Embryonic facial prominence (tissue), 1 donor: Measurements from ENCODE around the gene RRAD.

Experiments used
- DNase-seq: peaks from one replicate; pipeline ENCODE4 v3.0.0-alpha.2; 2016; ENCODE audit errors: extremely low spot score

RRAD gene

DNA sequence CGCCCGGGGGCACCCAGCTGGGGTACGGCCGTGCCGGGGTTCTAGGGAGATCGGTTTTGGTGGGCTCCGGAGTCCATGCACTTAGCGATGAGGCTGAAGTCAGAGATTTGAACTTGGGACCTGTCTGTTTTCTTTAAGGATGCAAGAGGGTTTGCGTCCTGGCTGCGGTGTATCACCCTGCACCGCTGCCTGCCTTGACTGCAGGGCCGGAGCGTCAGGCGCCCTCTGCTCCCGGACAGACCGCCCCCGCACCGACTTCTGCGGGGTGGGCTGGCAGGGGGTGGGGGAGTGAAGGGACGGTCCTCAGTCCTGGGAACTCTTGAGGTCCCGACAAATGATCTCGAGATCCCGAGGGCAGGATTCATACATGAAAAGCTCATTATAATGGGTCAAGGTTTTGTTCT lies 44.3 kb downstream of the RRAD start:
- DNase-seq, result no peak

DNA sequence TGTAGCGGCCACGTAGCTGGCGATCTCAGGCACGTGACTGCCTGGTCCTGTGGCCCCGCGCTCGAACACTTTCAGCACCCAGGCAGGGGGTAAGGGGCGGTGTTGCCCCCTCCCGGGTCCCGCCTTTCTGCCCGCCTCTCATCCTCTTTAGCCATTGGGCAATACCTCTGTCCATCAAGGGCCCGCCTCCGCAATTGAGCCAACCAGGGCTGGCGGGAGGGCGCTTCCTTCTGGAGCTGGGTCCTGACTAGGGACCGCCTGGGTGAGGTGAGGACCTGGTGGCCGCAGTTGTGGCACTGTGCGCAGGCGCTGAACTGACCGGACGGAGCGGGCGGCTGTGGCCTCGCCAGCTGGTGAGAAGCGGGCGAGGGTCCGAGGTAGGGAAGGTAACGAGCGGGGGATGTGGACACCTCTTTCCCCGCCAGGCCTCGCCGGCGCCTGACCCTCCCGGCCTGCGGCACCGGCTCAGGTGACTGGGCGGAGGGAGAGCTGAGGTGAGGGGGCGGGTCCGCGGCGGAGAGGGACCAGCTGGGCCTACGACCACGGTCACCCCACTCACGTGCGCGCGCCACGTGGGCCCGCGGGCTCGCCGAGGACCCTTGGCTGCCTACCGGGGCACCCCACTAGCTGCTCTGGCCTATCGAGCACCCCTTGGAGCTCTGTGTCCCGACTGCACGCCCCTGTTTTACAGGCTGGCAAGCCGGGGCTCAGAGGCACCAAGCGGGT lies 44.9 kb downstream of the RRAD start, which contains the start of gene PDP2:
Gene PDP2 (plus strand): TSS at position 228 of the 726 bp plus-strand sequence. CDS start 3,770 bp downstream, outside the sequence.
- peak; percentile 83 for DNase-seq

DNA sequence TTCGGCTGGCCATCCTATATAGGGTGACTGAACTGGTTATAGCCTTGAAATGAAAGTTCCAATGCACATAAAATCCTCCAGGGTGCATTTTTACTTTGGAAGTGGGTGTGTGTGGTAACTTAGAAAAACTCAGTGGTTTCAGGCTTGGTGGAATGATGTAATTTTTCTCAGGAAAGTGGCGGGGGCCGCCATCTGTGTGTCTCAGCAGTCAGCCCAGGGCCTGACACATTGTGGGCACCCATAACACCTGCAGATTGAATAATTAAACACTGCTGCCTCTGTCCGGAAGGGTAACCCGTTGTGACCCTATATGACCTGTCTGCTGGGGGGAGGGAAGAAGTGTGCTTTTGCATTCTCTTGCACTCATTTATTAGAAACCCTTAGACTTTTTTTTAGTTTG lies 47.3 kb downstream of the RRAD start:
- no peak for DNase-seq

DNA sequence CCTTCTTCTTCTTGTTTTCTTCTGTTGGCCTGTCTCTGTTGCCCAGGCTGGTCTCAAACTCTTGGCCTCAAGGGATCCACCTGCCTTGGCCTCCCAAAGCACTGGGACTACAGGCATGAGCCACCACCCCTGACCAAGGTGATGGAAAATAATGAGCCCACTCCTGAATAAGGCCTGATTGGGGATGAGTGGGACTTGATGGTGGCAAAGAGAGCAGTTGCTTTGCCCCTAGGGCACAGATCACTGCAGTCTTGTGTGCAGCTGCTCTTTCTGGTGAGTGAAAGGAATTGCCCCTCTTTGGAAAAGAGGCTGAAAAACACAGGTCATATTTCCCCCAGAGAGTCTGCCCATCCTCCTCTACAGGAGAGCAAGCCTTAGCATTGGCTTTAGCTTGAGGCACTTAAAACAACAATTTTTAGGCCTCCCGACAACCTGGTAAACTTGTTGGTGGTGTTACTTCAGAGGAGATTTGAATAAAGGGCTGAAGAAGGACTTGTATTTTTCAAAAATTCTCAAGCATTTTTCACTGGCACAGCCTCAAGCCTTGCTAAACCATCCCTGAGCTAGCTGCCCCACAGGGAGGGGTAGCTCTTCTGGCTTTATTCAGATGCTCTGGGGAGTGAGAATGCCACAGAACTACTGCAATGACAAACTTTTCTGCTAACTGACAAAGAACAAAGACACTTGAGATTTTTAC lies 51.1 kb downstream of the RRAD start:
- no peak for DNase-seq

DNA sequence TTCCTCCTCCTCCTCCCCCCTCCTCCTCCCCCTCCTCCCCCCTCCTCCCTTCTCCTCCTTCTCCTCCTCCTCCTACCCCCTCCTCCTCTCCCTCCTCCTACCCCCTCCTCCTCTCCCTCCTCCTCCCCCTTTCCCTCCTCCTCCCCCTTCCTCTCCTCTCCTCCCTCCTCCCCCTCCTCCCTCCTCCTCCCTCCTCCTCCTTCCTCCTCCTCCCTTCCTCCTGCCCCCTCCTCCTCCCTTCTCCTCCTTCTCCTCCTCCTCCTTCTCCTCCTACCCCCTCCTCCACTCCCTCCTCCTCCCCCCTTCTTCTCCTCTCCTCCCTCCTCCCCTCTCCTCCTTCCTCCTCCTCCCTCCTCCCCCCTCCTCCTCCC lies 51.7 kb downstream of the RRAD start:
- no peak for DNase-seq

DNA sequence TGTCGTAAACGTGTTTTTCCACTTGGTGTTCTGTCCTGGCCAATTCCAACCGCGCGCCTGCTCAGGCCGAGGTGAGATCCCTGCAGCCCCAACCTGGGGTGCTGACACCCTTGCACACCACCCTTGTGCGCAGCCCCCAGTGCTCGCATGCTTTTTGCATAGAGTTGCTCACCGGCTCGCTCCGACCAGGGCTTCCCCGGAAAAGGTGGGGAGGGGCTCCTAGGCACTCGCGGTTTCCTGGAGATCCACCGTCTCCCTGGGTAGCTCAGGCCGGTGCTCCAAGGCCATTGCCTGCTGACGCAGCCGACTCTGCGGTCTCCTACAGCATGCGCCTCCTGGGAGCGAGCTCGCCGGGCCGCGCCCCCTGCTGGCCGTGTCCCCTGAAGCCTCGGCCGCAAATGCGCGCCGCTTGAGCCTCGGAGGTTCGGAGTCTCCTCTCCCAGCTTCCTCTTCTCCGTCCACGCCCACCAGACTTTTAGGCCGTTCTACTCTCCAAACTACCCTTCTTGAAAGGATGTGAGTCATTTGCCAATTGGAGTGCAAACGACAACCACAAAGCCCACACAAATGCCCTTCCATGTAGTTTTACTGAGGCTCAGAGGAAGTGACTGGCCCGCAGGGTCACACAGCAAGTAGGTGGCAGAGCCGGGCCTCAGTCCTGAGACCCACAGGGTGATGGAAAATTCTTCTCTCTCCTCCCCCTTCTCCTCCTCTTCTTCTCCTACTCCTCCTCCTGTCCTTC lies 52.2 kb downstream of the RRAD start:
- peak; percentile 50 for DNase-seq

DNA sequence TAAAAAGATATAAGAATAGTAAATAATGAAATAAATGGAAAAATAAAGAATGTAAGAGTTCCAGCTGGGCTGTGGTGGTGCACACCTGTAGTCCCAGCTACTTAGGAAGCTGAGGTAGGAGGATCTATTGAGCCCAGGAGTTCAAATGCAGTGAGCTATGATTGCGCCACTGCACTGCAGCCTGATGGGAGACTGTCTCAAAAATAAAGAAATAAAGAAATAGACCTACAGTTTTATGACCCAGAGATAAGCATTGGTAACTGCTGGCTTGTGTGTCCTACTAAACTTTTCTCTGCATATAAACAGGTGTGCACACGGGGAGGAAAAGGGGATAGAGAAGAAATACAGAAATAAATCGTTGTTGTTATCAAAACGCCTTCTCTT lies 52.8 kb downstream of the RRAD start:
- no peak for DNase-seq

DNA sequence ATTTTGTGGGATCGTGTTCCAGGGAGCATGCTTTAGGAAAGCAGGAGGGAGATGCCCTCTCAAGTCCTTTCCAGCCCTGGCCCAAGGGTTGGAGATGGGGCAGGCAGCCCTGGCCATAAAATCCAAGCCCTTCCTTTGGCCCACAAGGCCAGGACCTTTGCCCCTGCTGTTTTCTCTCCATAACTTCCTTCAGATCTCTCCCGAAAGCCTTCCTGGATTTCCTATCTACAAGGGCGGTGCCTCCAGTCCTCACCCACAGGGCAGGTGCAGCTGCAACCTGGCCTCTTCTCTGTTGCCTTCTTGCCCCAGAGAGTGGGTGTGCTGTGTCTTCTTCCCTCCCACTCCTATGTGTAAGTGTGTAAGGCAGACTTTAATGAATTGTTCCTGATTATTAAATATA lies 53.5 kb downstream of the RRAD start:
- DNase-seq, result no peak
